Panc1 (cell line): Measurements from ENCODE around the gene C2orf80. TPM values are rescaled to one million over a fixed set of nuclear protein-coding genes. Genes with fewer than 3 reads are reported as not detected.

Experiments
- ATAC-seq: fragments of 200-7000 bp; cut with Tn5 transposase; 2 replicates; pipeline ENCODE4 v1.9.1; 2020; ENCODE audit warnings: mild to moderate bottlenecking, moderate library complexity
- BruUV-seq: library from RNA; stranded (reverse); fragments of 400-500 nt; replicated peaks from 2 replicates; lab custom pipeline; 2021; lab: Mats Ljungman, UMichigan
- CTCF ChIA-PET: fragments of 300-600 bp; sonication (Branson Sonifier 250); formaldehyde crosslinking; loops from one replicate; lab custom pipeline; 2022; ENCODE audit warnings: antibody characterized with exemption; lab: Charles Lee
- POLR2A ChIA-PET: fragments of 300-600 bp; sonication (Branson Sonifier 250); formaldehyde crosslinking; loops from one replicate; lab custom pipeline; 2022; ENCODE audit warnings: antibody characterized with exemption; lab: Charles Lee
- DNase-seq: peaks from one replicate; pipeline ENCODE4 v3.0.0-alpha.2; 2010; ENCODE audit warnings: low read depth, low spot score
- H3K27ac ChIP-seq: 2 replicates; pipeline ENCODE4 v1.5.1; 2011; ENCODE audit warnings: mild to moderate bottlenecking, low read length, inconsistent platforms
- H3K27me3 ChIP-seq: fragments of 200-500 bp; sonication (Bioruptor generic); 2 replicates; pipeline ENCODE4 v1.6.0; 2014; ENCODE audit warnings: low read length, inconsistent platforms; ENCODE audit not compliant: control insufficient read depth, insufficient read depth
- H3K36me3 ChIP-seq: fragments of 200-500 bp; sonication (Bioruptor generic); 2 replicates; pipeline ENCODE4 v1.5.1; 2014; ENCODE audit warnings: inconsistent platforms, mild to moderate bottlenecking, low read length, moderate library complexity; ENCODE audit not compliant: control insufficient read depth, insufficient read depth
- H3K4me1 ChIP-seq: 2 replicates; pipeline ENCODE4 v1.5.1; 2011; ENCODE audit warnings: inconsistent platforms, mild to moderate bottlenecking, low read length, moderate library complexity; ENCODE audit not compliant: control insufficient read depth, insufficient read depth
- H3K4me3 ChIP-seq, 2 experiments: 2 replicates each; pipeline ENCODE4 v1.5.1; 2011 to 2012; ENCODE audit warnings: low read depth in 2 of 2, low read length in 2 of 2, mild to moderate bottlenecking in 2 of 2, inconsistent platforms in 1 of 2, moderate library complexity in 1 of 2
- H3K9me3 ChIP-seq: fragments of 200-500 bp; sonication (Bioruptor generic); 2 replicates; pipeline ENCODE4 v1.5.1; 2014; ENCODE audit warnings: low read depth, mild to moderate bottlenecking, inconsistent platforms, low read length, moderate library complexity; ENCODE audit not compliant: control insufficient read depth, insufficient read depth
- CTCF ChIP-seq: fragments of 450-650 bp; IDR thresholded peaks from 2 replicates; pipeline ENCODE4 v1.5.1; 2017; ENCODE audit warnings: mild to moderate bottlenecking
- POLR2AphosphoS5 ChIP-seq: IDR thresholded peaks from 2 replicates; pipeline ENCODE4 v1.6.1; 2012; ENCODE audit warnings: mild to moderate bottlenecking, low read depth, low read length, moderate library complexity
- REST ChIP-seq, 2 experiments: IDR thresholded peaks; 2 replicates each; pipeline ENCODE4 v1.6.1; 2011 to 2012; ENCODE audit warnings: low read depth in 2 of 2, control low read depth in 1 of 2, low read length in 1 of 2, mild to moderate bottlenecking in 1 of 2, moderate library complexity in 1 of 2; ENCODE audit not compliant: insufficient read depth in 1 of 2
- SIN3A ChIP-seq: IDR thresholded peaks from 2 replicates; pipeline ENCODE4 v1.6.1; 2012; ENCODE audit warnings: low read depth, mild to moderate bottlenecking, low read length, moderate library complexity, borderline replicate concordance; ENCODE audit not compliant: insufficient read depth
- TCF7L2 ChIP-seq: IDR thresholded peaks from 2 replicates; pipeline ENCODE4 v1.6.1; 2011; ENCODE audit warnings: mild to moderate bottlenecking, low read depth, low read length, inconsistent platforms
- in situ Hi-C: cut with HindIII; loops from 2 replicates; pipeline ENCODE4 v1.10.0; 2016; ENCODE audit warnings: low sequenced_read_pairs, low pct_unique_long_range_greater_than_20kb
- intact Hi-C: fragments of 100-400 bp; cut with micrococcal nuclease; formaldehyde crosslinking; loops from one replicate; pipeline ENCODE4 v1.10.0; 2022; ENCODE audit not compliant: unreplicated experiment
- total RNA-seq: library from RNA; stranded (reverse); gene quantifications from one replicate; pipeline ENCODE4 v1.2.1, GENCODE V29; 2021; ENCODE audit not compliant: unreplicated experiment

Gene C2orf80
- total RNA-seq, 1 experiment from 2014 or later, result not detected

GRCh38 chr2:208234786-208235185 is 45.0 kb upstream of the C2orf80 start:
- 0 out of 2 replicates have a peak, but pooled peaks cover 7% of the 10 kb centered on the region for H3K36me3 ChIP-seq
- H3K27me3 ChIP-seq, result no peaks in the 10 kb centered on the region
- TF ChIP-seq POLR2AphosphoS5, result no peak
- no peak for TF ChIP-seq REST (IDR thresholded peaks at IDR 0.05; ENCODE audit: insufficient read depth in 1 of 2, low read depth in 2 of 2, low read length in 1 of 2)
- no peak for TF ChIP-seq SIN3A
- no peak for TF ChIP-seq TCF7L2
- TF ChIP-seq CTCF, result no peak
- intact Hi-C loops (no loop called here), in situ Hi-C loops (no loop called here)
- ChIA-PET CTCF (interaction anchor here (0.5 kb wide), 1 partner anchor 196 kb away, joined by 3 read pairs; no protein-coding TSS in a partner anchor), POLR2A (no interaction called here)
- ATAC-seq, result no peak
- no TSS peak for BruUV-seq
- H3K27ac ChIP-seq, result no peak overlapping the region
- no peak for DNase-seq
- no peak overlapping the region for H3K4me3 ChIP-seq
- no peaks in the 10 kb centered on the region for H3K4me1 ChIP-seq
- peaks cover 4% of the 10 kb centered on the region; the same call in 1 of the 2 replicates for H3K9me3 ChIP-seq

- DNase-seq (no peak), ATAC-seq (no peak)
- Histone ChIP-seq H3K9me3 (peaks cover 4% of the 10 kb centered on the region; the same call in 1 of the 2 replicates), H3K4me1 (no peaks in the 10 kb centered on the region), H3K27ac (no peak overlapping the region), H3K4me3 (no peak overlapping the region), H3K36me3 (no peaks in the 10 kb centered on the region), H3K27me3 (no peaks in the 10 kb centered on the region)
- intact Hi-C loops (no loop called here), in situ Hi-C loops (no loop called here)
- CTCF ChIA-PET, result no interaction called here
- BruUV-seq, result no TSS peak
- TF ChIP-seq SIN3A, result no peak
- TF ChIP-seq REST (IDR thresholded peaks at IDR 0.05; ENCODE audit: insufficient read depth in 1 of 2, low read depth in 2 of 2, low read length in 1 of 2), result no peak
- no peak for TF ChIP-seq CTCF
- TF ChIP-seq TCF7L2, result no peak
- no peak for TF ChIP-seq POLR2AphosphoS5
- POLR2A ChIA-PET, result no interaction called here
These were observed 38.6 kb upstream of the C2orf80 start for GRCh38 chr2:208228476-208228875.
